ENCODE data around the gene CCL16.
"Not testable (repeated sequence)": the region's sequence is repeated elsewhere in the genome, so short reads cannot be mapped to it uniquely, and the experiment has no call there.

CCL16 gene

DNA sequence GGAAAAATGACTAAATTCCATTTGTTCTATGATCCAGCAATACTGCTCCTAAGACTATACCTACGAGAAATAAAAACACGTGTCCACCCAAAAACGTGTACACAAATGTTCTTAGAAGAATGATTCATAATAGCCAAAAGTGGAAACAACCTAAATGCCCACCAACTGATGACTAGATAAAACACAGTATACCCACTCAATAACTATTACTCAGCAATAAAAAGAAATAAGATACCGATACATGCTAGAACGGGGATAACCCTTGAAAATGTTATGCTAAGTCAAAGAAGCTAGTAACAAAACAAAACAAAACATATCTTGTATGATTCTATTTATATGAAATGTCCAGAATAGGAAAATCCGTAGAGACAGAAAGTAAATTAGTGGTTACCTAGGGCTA lies 17.6 kb downstream of the CCL16 start:
- FAIRE-seq (no peak), DNase-seq (ENCODE audit: insufficient read length) (no peak)
- TF ChIP-seq TAF1 (IDR thresholded peaks at IDR 0.05; ENCODE audit: borderline replicate concordance, low read depth, low read length) (no peak), POLR2A (IDR thresholded peaks at IDR 0.05; ENCODE audit: low read depth, low read length) (no peak), POLR2AphosphoS5 (IDR thresholded peaks at IDR 0.05; ENCODE audit: low read depth, low read length) (no peak)

DNA sequence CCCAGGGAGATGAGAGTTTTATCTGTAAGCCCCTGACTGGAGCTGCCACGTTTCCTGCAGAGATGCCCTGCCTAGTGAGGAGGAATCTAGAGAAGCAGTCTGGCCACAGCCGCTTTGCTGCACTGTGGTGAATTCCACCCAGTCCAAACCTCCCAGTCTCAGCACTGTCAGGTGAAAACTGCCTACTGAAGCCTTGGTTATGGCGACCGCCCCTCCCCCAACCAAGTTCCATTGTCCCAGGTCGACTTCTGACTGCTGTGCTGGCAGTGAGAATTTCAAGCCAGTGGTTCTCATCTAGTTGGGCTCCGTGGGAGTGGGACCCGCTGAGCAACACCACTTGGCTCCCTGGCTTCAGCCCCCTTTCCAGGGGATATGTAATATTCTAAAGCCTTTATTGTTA lies 27.6 kb downstream of the CCL16 start:
- TF ChIP-seq POLR2AphosphoS5 (IDR thresholded peaks at IDR 0.05; ENCODE audit: low read depth, low read length) (no peak), TAF1 (IDR thresholded peaks at IDR 0.05; ENCODE audit: borderline replicate concordance, low read depth, low read length) (no peak), POLR2A (IDR thresholded peaks at IDR 0.05; ENCODE audit: low read depth, low read length) (no peak)
- DNase-seq (ENCODE audit: insufficient read length) (no peak), FAIRE-seq (no peak)

DNA sequence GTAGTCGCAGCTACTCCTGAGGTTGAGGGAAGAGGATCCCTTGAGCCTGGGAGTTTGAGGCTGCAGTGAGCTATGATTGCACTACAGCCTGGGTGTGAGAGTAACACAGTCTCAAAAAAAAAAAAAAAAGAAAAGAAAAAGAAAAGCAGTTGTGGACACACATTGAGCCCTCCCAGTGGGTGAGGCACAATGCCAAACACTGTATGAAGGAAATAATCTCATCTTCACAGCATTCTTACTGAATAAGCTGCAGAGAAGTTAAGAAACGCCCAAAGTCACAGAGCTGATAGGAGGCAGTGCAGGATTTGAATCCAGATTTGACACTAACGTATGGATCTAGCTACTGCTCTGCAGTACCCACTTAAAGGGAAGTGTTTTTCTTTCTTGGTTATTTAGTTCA lies 31.9 kb downstream of the CCL16 start:
- TF ChIP-seq POLR2AphosphoS5 (IDR thresholded peaks at IDR 0.05; ENCODE audit: low read depth, low read length) (no peak), POLR2A (IDR thresholded peaks at IDR 0.05; ENCODE audit: low read depth, low read length) (no peak), TAF1 (IDR thresholded peaks at IDR 0.05; ENCODE audit: borderline replicate concordance, low read depth, low read length) (no peak)
- DNase-seq (ENCODE audit: insufficient read length) (no peak), FAIRE-seq (no peak)

DNA sequence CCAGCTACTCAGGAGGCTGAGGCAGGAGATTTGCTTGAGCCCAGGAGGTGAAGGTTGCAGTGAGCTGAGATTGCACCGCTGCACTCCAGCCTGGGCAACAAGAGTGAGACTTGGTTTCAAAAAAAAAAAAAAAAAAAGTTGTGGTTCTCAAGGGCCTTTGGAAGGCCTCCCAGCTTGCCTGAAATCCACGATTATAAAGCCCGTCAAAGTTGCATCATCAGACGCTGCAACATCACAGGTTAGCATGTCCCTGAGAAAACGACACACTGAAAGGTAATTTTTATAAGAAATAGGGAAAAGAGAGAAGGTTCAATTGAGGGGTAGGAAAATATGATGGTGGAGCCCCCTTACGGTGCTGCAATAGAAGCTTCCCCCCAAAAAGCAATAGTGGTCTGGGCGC lies 33.2 kb downstream of the CCL16 start:
- no peak for TF ChIP-seq POLR2AphosphoS5 (IDR thresholded peaks at IDR 0.05; ENCODE audit: low read depth, low read length)
- TF ChIP-seq POLR2A (IDR thresholded peaks at IDR 0.05; ENCODE audit: low read depth, low read length): no peak
- TF ChIP-seq TAF1 (IDR thresholded peaks at IDR 0.05; ENCODE audit: borderline replicate concordance, low read depth, low read length): no peak
- DNase-seq (ENCODE audit: insufficient read length): no peak
- no peak for FAIRE-seq

DNA sequence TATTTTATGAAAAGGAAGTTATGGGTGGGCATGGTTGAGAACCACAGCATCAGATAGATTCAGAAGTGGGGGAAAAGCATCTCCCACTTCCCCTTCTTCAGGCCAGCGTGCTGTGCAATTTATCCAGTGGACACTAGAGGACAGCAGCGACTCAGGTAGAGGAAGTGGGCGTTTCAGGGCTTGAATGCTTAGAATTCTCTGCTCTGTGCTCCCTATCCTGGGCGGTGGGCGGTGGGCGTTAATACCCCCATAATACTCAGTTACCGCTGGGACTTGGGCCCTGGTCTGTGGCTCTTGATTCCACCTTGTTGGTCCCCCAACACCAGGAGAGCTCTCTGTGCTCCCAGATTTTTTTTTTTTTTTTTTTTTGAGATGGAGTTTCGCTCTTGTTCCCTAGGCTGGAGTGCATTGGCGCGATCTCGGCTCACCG lies 34.1 kb downstream of the CCL16 start:
- TF ChIP-seq POLR2A (IDR thresholded peaks at IDR 0.05; ENCODE audit: low read depth, low read length) (no peak), POLR2AphosphoS5 (IDR thresholded peaks at IDR 0.05; ENCODE audit: low read depth, low read length) (no peak), TAF1 (IDR thresholded peaks at IDR 0.05; ENCODE audit: borderline replicate concordance, low read depth, low read length) (no peak)
- no peak for FAIRE-seq
- no peak for DNase-seq (ENCODE audit: insufficient read length)

DNA sequence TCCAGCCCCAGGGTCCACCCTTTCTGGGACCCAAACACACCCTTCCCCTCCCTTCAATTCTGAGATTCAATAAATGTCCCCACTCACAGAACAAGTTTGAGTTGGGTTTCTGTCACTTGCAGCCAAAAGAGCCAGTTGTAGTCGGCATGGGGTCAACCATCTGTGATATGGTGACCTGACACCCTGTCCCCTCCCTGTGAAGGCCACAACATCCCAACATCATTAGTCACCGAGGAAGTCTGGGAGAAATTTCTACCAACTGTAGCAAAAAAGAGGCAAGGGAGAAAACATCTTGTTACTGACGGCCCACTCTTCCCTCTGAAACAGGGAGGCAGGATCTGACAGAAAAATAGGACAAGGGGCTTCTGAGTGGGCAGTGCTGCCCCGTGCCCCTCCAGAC lies 37.1 kb downstream of the CCL16 start:
- TF ChIP-seq POLR2A (IDR thresholded peaks at IDR 0.05; ENCODE audit: low read depth, low read length) (no peak), POLR2AphosphoS5 (IDR thresholded peaks at IDR 0.05; ENCODE audit: low read depth, low read length) (no peak), TAF1 (IDR thresholded peaks at IDR 0.05; ENCODE audit: borderline replicate concordance, low read depth, low read length) (no peak)
- no peak for FAIRE-seq
- DNase-seq (ENCODE audit: insufficient read length): no peak

DNA sequence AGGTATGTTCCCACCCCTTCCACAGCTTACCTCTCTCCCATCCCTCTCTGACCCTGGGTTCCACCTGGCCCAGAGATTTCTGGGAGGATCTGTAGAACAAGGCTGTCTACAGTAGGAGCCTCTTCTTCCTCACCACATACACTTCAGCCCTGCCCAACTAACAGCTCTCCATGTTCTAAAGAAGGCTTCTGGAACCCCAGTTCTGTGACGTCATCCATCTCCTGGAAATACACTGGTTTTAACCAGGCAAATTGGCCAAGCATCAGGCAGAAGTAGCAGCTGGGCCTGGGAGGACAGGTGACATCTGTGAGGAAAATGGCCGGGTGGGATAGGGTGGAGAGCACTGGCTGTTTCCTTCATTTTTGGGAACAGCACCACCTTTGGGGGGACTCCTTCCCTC lies 37.8 kb downstream of the CCL16 start, which contains the start of gene LYZL6:
Gene LYZL6, minus strand, starts transcription at position 177 of the 400 bp plus-strand sequence. CDS start 4,357 bp downstream, outside the sequence.
- no peak for TF ChIP-seq POLR2AphosphoS5 (IDR thresholded peaks at IDR 0.05; ENCODE audit: low read depth, low read length)
- TF ChIP-seq POLR2A (IDR thresholded peaks at IDR 0.05; ENCODE audit: low read depth, low read length): no peak
- no peak for TF ChIP-seq TAF1 (IDR thresholded peaks at IDR 0.05; ENCODE audit: borderline replicate concordance, low read depth, low read length)
- no peak for DNase-seq (ENCODE audit: insufficient read length)
- FAIRE-seq: no peak

DNA sequence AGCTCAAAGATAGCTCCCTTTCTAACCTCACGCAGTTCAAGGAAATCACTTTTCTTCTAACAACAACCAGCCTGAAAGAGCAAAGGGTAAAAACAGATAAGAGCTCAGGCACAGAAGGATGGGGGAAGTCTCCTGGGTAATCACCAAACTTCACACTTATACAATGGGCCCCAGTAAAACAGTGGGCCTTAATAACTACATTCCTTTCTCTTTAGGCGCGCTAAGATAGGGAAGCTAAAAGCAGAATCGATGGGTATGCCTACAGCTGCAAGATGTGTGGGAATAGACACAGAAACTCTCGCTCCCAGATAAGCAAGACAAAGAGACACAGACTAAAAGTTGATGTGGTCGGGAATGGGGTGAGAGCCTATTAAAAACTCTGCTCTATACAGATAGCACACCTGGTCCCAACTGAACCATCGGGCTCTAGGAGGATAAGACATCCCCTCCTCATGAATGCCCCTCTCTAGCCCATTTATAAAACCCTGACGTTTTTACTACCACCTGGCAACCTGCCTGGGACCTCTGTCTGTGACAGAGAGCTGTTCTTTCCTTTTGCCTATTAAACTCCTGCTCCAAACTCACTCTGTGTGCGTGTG lies 38.6 kb downstream of the CCL16 start:
- DNase-seq (ENCODE audit: insufficient read length) (no peak), FAIRE-seq (no peak)
- TF ChIP-seq POLR2AphosphoS5 (IDR thresholded peaks at IDR 0.05; ENCODE audit: low read depth, low read length) (no peak), TAF1 (IDR thresholded peaks at IDR 0.05; ENCODE audit: borderline replicate concordance, low read depth, low read length) (no peak), POLR2A (IDR thresholded peaks at IDR 0.05; ENCODE audit: low read depth, low read length) (no peak)

DNA sequence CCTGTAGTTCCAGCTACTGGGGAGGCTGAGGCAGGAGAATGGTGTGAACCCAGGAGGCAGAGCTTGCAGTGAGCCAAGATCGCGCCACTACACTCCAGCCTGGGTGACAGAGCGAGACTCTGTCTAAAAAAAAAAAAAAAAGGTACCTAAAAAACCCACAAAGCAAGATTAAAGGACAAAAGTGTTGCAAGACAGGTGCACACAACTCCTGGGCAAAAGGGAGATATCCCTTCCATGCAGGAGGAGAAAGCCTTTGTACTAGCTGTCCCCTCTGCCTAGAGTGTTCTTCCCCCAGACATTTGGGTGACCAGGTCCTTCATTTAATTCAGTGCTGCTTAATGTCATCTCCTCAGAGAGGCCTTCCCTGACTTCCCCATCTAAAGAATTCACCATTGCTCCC lies 42.8 kb downstream of the CCL16 start:
- not testable (repeated sequence) for FAIRE-seq; DNase-seq (ENCODE audit: insufficient read length)

DNA sequence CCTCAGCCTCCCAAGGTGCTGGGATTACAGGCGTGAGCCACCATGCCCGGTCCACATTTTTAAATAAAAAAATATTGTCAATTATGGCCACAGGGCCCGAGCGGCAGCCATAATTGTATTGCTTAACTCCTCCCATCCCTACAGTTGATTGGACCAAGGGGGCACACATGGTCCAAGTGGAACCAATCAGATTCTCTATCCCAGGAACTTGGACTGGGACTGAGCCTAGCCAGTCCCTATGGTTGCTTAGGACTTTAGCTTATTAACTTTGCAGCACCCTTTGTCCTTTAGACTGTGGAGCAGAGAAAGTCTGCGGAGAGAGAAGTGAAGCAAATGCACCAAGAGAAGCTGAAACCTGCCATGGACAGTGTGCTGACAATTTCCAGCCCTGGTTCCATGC lies 45.2 kb downstream of the CCL16 start:
- TF ChIP-seq TAF1 (IDR thresholded peaks at IDR 0.05; ENCODE audit: borderline replicate concordance, low read depth, low read length): no peak
- no peak for TF ChIP-seq POLR2A (IDR thresholded peaks at IDR 0.05; ENCODE audit: low read depth, low read length)
- TF ChIP-seq POLR2AphosphoS5 (IDR thresholded peaks at IDR 0.05; ENCODE audit: low read depth, low read length): no peak
- DNase-seq (ENCODE audit: insufficient read length): no peak
- no peak for FAIRE-seq

DNA sequence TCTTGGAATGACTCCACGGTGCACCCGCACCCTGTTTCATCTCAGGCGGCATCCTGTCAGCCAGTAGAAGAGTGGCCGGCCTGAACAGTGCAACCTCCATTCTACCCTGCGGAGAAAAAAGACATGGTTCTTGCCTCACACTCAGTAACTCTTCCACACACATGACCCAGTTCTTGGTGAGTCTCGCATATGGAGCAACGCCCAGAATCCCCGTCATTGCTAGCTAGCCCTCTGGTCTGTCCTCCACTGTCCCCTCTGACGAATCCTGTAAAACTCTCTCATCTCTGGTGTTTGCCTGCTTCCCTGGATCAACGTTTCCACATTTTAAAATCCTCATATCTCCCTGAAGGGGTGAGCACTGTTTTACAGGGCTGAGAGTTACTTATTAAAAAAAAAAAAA lies 46.5 kb downstream of the CCL16 start:
- TF ChIP-seq TAF1 (IDR thresholded peaks at IDR 0.05; ENCODE audit: borderline replicate concordance, low read depth, low read length) (no peak), POLR2A (IDR thresholded peaks at IDR 0.05; ENCODE audit: low read depth, low read length) (no peak), POLR2AphosphoS5 (IDR thresholded peaks at IDR 0.05; ENCODE audit: low read depth, low read length) (no peak)
- DNase-seq (ENCODE audit: insufficient read length): no peak
- FAIRE-seq: no peak

DNA sequence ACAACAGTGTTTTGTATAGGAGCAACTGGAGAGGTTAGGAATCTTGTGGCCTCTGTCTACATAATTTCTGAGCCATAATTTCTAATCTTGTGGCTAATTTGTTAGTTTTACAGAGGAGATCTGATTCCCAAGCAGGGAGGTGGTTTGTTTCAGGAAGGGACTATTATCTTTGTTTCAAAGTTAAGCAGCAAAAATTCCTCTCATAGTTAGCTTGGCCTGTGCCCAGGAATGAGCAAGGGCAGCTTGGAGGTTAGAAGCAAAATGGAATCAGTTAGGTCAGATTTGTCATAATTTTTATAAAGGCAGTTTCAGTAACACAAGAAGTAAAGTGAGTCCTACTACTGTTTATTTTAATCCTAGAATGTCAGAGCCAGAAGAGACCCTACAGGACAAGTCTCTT lies 48.7 kb downstream of the CCL16 start:
- TF ChIP-seq POLR2AphosphoS5 (IDR thresholded peaks at IDR 0.05; ENCODE audit: low read depth, low read length): no peak
- no peak for TF ChIP-seq TAF1 (IDR thresholded peaks at IDR 0.05; ENCODE audit: borderline replicate concordance, low read depth, low read length)
- no peak for TF ChIP-seq POLR2A (IDR thresholded peaks at IDR 0.05; ENCODE audit: low read depth, low read length)
- DNase-seq (ENCODE audit: insufficient read length): no peak
- FAIRE-seq: no peak

Data from GM12892 (cell line).